ENCODE results near the gene AUTS2. TPM values are rescaled to one million over a fixed set of nuclear protein-coding genes. Genes with fewer than 3 reads are reported as not detected.

The AUTS2 gene
- total and polyA plus RNA-seq, 2 of the 8 experiments (the other 6 are each of a cell fraction or from before 2014, with no cell fraction given) = 25.9 to 101 TPM

DNA sequence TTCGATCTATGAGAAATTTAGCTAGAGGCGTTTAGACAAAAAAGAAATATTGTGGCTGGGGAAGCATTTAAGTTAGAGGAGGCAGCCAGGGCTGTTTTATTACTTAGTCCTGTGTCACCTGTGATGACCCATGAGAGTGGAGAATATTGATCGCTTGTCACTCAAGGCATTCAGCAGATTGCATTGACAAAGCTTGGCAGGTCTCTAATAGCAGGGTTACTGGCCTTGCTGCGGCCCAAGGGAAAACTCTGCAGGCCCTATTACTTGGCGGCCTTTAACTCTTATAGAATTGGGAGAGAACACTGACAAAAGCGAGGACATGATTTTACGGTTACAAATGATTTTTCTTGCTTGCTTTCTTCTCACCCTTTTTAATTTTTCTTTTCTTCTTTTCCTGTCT lies 473.5 kb downstream of the AUTS2 start (continued):
- TF ChIP-seq, protein P1, sequence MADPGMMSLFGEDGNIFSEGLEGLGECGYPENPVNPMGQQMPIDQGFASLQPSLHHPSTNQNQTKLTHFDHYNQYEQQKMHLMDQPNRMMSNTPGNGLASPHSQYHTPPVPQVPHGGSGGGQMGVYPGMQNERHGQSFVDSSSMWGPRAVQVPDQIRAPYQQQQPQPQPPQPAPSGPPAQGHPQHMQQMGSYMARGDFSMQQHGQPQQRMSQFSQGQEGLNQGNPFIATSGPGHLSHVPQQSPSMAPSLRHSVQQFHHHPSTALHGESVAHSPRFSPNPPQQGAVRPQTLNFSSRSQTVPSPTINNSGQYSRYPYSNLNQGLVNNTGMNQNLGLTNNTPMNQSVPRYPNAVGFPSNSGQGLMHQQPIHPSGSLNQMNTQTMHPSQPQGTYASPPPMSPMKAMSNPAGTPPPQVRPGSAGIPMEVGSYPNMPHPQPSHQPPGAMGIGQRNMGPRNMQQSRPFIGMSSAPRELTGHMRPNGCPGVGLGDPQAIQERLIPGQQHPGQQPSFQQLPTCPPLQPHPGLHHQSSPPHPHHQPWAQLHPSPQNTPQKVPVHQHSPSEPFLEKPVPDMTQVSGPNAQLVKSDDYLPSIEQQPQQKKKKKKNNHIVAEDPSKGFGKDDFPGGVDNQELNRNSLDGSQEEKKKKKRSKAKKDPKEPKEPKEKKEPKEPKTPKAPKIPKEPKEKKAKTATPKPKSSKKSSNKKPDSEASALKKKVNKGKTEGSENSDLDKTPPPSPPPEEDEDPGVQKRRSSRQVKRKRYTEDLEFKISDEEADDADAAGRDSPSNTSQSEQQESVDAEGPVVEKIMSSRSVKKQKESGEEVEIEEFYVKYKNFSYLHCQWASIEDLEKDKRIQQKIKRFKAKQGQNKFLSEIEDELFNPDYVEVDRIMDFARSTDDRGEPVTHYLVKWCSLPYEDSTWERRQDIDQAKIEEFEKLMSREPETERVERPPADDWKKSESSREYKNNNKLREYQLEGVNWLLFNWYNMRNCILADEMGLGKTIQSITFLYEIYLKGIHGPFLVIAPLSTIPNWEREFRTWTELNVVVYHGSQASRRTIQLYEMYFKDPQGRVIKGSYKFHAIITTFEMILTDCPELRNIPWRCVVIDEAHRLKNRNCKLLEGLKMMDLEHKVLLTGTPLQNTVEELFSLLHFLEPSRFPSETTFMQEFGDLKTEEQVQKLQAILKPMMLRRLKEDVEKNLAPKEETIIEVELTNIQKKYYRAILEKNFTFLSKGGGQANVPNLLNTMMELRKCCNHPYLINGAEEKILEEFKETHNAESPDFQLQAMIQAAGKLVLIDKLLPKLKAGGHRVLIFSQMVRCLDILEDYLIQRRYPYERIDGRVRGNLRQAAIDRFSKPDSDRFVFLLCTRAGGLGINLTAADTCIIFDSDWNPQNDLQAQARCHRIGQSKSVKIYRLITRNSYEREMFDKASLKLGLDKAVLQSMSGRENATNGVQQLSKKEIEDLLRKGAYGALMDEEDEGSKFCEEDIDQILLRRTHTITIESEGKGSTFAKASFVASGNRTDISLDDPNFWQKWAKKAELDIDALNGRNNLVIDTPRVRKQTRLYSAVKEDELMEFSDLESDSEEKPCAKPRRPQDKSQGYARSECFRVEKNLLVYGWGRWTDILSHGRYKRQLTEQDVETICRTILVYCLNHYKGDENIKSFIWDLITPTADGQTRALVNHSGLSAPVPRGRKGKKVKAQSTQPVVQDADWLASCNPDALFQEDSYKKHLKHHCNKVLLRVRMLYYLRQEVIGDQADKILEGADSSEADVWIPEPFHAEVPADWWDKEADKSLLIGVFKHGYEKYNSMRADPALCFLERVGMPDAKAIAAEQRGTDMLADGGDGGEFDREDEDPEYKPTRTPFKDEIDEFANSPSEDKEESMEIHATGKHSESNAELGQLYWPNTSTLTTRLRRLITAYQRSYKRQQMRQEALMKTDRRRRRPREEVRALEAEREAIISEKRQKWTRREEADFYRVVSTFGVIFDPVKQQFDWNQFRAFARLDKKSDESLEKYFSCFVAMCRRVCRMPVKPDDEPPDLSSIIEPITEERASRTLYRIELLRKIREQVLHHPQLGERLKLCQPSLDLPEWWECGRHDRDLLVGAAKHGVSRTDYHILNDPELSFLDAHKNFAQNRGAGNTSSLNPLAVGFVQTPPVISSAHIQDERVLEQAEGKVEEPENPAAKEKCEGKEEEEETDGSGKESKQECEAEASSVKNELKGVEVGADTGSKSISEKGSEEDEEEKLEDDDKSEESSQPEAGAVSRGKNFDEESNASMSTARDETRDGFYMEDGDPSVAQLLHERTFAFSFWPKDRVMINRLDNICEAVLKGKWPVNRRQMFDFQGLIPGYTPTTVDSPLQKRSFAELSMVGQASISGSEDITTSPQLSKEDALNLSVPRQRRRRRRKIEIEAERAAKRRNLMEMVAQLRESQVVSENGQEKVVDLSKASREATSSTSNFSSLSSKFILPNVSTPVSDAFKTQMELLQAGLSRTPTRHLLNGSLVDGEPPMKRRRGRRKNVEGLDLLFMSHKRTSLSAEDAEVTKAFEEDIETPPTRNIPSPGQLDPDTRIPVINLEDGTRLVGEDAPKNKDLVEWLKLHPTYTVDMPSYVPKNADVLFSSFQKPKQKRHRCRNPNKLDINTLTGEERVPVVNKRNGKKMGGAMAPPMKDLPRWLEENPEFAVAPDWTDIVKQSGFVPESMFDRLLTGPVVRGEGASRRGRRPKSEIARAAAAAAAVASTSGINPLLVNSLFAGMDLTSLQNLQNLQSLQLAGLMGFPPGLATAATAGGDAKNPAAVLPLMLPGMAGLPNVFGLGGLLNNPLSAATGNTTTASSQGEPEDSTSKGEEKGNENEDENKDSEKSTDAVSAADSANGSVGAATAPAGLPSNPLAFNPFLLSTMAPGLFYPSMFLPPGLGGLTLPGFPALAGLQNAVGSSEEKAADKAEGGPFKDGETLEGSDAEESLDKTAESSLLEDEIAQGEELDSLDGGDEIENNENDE (IDR thresholded peaks at IDR 0.05; ENCODE audit: insufficient replicate concordance, low read length) = no peak
